ENCODE data around the gene ALG12. TPM values are rescaled to one million over a fixed set of nuclear protein-coding genes. Genes with fewer than 3 reads are reported as not detected.

The ALG12 gene
- total RNA-seq, 1 donor: 18.8 TPM

- no peak overlapping the region for H3K4me3 ChIP-seq (ENCODE audit: insufficient read depth, low read length)
- H3K79me2 ChIP-seq (ENCODE audit: insufficient read depth, low read length): no peaks in the 10 kb centered on the region
- H3K4me2 ChIP-seq (ENCODE audit: insufficient read depth, low read length): no peak overlapping the region
- no peaks in the 10 kb centered on the region for H3K36me3 ChIP-seq (ENCODE audit: insufficient read depth, low read length)
- TF ChIP-seq CTCF (IDR thresholded peaks at IDR 0.05; ENCODE audit: extremely low read depth, low read depth, low read length): no peak
- no peaks in the 10 kb centered on the region for H4K20me1 ChIP-seq (ENCODE audit: insufficient read depth, low read length)
- no peak overlapping the region for H3K27ac ChIP-seq (ENCODE audit: low read depth, low read length)
- H2AFZ ChIP-seq (ENCODE audit: low read length): no peak overlapping the region
- H3K4me1 ChIP-seq (ENCODE audit: insufficient read depth, low read length): peaks cover 3% of the 10 kb centered on the region
- DNase-seq (ENCODE audit: insufficient read length, low spot score, missing footprints): no peak
- H3K27me3 ChIP-seq (ENCODE audit: insufficient read depth, low read length): no peaks in the 10 kb centered on the region
- no peaks in the 10 kb centered on the region for H3K9me3 ChIP-seq (ENCODE audit: low read depth, low read length)
These were observed 19.7 kb upstream of the ALG12 start for GRCh38 chr22:49937758-49938564.

GRCh38 chr22:49936973-49937757 lies 18.9 kb upstream of the ALG12 start:
- Histone ChIP-seq H4K20me1 (ENCODE audit: insufficient read depth, low read length) (no peaks in the 10 kb centered on the region), H3K36me3 (ENCODE audit: insufficient read depth, low read length) (no peaks in the 10 kb centered on the region), H3K4me1 (ENCODE audit: insufficient read depth, low read length) (peaks cover 3% of the 10 kb centered on the region), H3K27me3 (ENCODE audit: insufficient read depth, low read length) (no peaks in the 10 kb centered on the region), H3K9me3 (ENCODE audit: low read depth, low read length) (no peaks in the 10 kb centered on the region), H3K4me2 (ENCODE audit: insufficient read depth, low read length) (no peak overlapping the region), H3K4me3 (ENCODE audit: insufficient read depth, low read length) (no peak overlapping the region), H3K27ac (ENCODE audit: low read depth, low read length) (no peak overlapping the region), H3K79me2 (ENCODE audit: insufficient read depth, low read length) (no peaks in the 10 kb centered on the region), H2AFZ (ENCODE audit: low read length) (no peak overlapping the region)
- no peak for TF ChIP-seq CTCF (IDR thresholded peaks at IDR 0.05; ENCODE audit: extremely low read depth, low read depth, low read length)
- no peak for DNase-seq (ENCODE audit: insufficient read length, low spot score, missing footprints)

GRCh38 chr22:49936018-49936972 lies 18.1 kb upstream of the ALG12 start:
- Histone ChIP-seq H3K36me3 (ENCODE audit: insufficient read depth, low read length) (no peaks in the 10 kb centered on the region), H3K27ac (ENCODE audit: low read depth, low read length) (no peak overlapping the region), H3K9me3 (ENCODE audit: low read depth, low read length) (no peaks in the 10 kb centered on the region), H3K79me2 (ENCODE audit: insufficient read depth, low read length) (no peaks in the 10 kb centered on the region), H3K4me3 (ENCODE audit: insufficient read depth, low read length) (peak overlapping the region; percentile 25), H3K4me2 (ENCODE audit: insufficient read depth, low read length) (peak overlapping the region; percentile 36), H2AFZ (ENCODE audit: low read length) (no peak overlapping the region), H3K27me3 (ENCODE audit: insufficient read depth, low read length) (no peaks in the 10 kb centered on the region), H4K20me1 (ENCODE audit: insufficient read depth, low read length) (no peaks in the 10 kb centered on the region), H3K4me1 (ENCODE audit: insufficient read depth, low read length) (peaks cover 3% of the 10 kb centered on the region)
- TF ChIP-seq CTCF (IDR thresholded peaks at IDR 0.05; ENCODE audit: extremely low read depth, low read depth, low read length): no peak
- peak; percentile 97 for DNase-seq (ENCODE audit: insufficient read length, low spot score, missing footprints)

Data from osteoblast (primary cell).